ENCODE data around the gene MYLK.

Gene MYLK

DNA sequence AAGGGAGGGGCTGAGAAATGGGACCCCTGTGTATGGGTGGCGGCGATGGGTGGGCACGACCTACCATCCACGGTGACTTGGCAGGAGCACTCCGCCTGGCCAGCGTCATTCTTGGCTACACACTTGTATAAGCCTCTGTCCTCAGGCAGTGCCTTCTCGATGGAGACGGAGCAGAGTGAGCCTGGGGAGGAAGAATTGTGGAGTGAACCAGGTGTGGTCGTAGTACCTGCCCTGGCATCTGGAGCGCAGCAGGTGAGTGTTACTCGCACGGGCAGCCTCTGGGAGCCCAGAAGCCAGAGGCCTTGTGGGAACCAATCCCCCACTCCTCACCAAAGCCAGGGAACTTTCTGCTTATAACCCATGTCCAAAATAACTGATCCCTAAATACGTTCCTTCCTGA lies 191.5 kb downstream of the MYLK start:
- Histone ChIP-seq H3K36me3 (ENCODE audit: control insufficient read depth, insufficient read depth, low read length, severe bottlenecking) (peaks cover 25% of the 10 kb centered on the region), H3K27me3 (replicated peaks; ENCODE audit: control insufficient read depth, insufficient read depth, low read length) (no peaks in the 10 kb centered on the region), H3K4me1 (ENCODE audit: control insufficient read depth, insufficient read depth, low read length) (peaks cover 72% of the 10 kb centered on the region), H3K9me3 (ENCODE audit: control insufficient read depth, low read length) (no peaks in the 10 kb centered on the region), H3K9ac (ENCODE audit: low read length) (peak overlapping the region; percentile 26), H3K4me3 (ENCODE audit: low read length) (no peak overlapping the region)
- no peak for DNase-seq (ENCODE audit: low read depth)

DNA sequence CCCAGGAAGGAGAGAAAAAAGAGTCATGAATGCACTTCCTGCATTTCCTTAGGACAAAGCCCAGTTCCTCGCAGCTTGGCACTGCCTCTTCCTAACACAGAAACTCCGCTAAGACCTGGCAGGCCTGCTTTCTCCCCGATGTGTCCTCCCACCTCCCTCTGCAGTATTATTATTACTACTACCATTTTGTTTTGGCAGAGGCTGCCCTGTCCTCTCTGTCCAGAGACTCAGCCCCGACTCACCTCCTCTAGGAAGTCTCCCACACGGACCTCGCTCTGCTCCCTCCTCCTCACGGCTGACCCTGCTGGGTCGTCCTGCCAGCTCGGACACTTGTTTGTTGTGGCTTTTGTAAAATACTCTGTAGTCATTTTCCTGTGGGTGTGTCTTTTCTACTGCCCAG lies 192.1 kb downstream of the MYLK start:
- Histone ChIP-seq H3K36me3 (ENCODE audit: control insufficient read depth, insufficient read depth, low read length, severe bottlenecking) (peaks cover 25% of the 10 kb centered on the region), H3K9ac (ENCODE audit: low read length) (peak overlapping the region; percentile 26), H3K9me3 (ENCODE audit: control insufficient read depth, low read length) (no peaks in the 10 kb centered on the region), H3K27me3 (replicated peaks; ENCODE audit: control insufficient read depth, insufficient read depth, low read length) (no peaks in the 10 kb centered on the region), H3K4me3 (ENCODE audit: low read length) (no peak overlapping the region), H3K4me1 (ENCODE audit: control insufficient read depth, insufficient read depth, low read length) (peaks cover 77% of the 10 kb centered on the region)
- no peak for DNase-seq (ENCODE audit: low read depth)

GRCh38 chr3:123689831-123690230 lies 194.3 kb downstream of the MYLK start:
- Histone ChIP-seq H3K27me3 (replicated peaks; ENCODE audit: control insufficient read depth, insufficient read depth, low read length) (no peaks in the 10 kb centered on the region), H3K9me3 (ENCODE audit: control insufficient read depth, low read length) (no peaks in the 10 kb centered on the region), H3K4me3 (ENCODE audit: low read length) (no peak overlapping the region), H3K36me3 (ENCODE audit: control insufficient read depth, insufficient read depth, low read length, severe bottlenecking) (peaks cover 28% of the 10 kb centered on the region), H3K4me1 (ENCODE audit: control insufficient read depth, insufficient read depth, low read length) (peaks cover 69% of the 10 kb centered on the region), H3K9ac (ENCODE audit: low read length) (peak overlapping the region; percentile 50)
- DNase-seq (ENCODE audit: low read depth), result no peak

- peak; percentile 68 for DNase-seq (ENCODE audit: low read depth)
- Histone ChIP-seq H3K36me3 (ENCODE audit: control insufficient read depth, insufficient read depth, low read length, severe bottlenecking) (peaks cover 29% of the 10 kb centered on the region), H3K27me3 (replicated peaks; ENCODE audit: control insufficient read depth, insufficient read depth, low read length) (no peaks in the 10 kb centered on the region)
Observed at GRCh38 chr3:123688241-123688747, 195.8 kb downstream of the MYLK start.

GRCh38 chr3:123687286-123687685 lies 196.8 kb downstream of the MYLK start:
- Histone ChIP-seq H3K36me3 (ENCODE audit: control insufficient read depth, insufficient read depth, low read length, severe bottlenecking) (peaks cover 22% of the 10 kb centered on the region), H3K4me1 (ENCODE audit: control insufficient read depth, insufficient read depth, low read length) (peaks cover 63% of the 10 kb centered on the region), H3K4me3 (ENCODE audit: low read length) (no peak overlapping the region), H3K27me3 (replicated peaks; ENCODE audit: control insufficient read depth, insufficient read depth, low read length) (no peaks in the 10 kb centered on the region), H3K9ac (ENCODE audit: low read length) (peak overlapping the region; percentile 86), H3K9me3 (ENCODE audit: control insufficient read depth, low read length) (no peaks in the 10 kb centered on the region)
- DNase-seq (ENCODE audit: low read depth), result no peak

More at GRCh38 chr3:123688241-123688747, 195.8 kb downstream of the MYLK start:
- Histone ChIP-seq H3K4me1 (ENCODE audit: control insufficient read depth, insufficient read depth, low read length) (peaks cover 63% of the 10 kb centered on the region), H3K9me3 (ENCODE audit: control insufficient read depth, low read length) (no peaks in the 10 kb centered on the region), H3K4me3 (ENCODE audit: low read length) (peak overlapping the region; percentile 19), H3K9ac (ENCODE audit: low read length) (peak overlapping the region; percentile 86)

GRCh38 chr3:123686251-123686650 lies 197.9 kb downstream of the MYLK start:
- Histone ChIP-seq H3K9ac (ENCODE audit: low read length) (peak overlapping the region; percentile 86), H3K4me1 (ENCODE audit: control insufficient read depth, insufficient read depth, low read length) (peaks cover 62% of the 10 kb centered on the region), H3K27me3 (replicated peaks; ENCODE audit: control insufficient read depth, insufficient read depth, low read length) (no peaks in the 10 kb centered on the region), H3K4me3 (ENCODE audit: low read length) (peak overlapping the region; percentile 47), H3K9me3 (ENCODE audit: control insufficient read depth, low read length) (no peaks in the 10 kb centered on the region), H3K36me3 (ENCODE audit: control insufficient read depth, insufficient read depth, low read length, severe bottlenecking) (peaks cover 22% of the 10 kb centered on the region)
- DNase-seq (ENCODE audit: low read depth), result no peak

DNA sequence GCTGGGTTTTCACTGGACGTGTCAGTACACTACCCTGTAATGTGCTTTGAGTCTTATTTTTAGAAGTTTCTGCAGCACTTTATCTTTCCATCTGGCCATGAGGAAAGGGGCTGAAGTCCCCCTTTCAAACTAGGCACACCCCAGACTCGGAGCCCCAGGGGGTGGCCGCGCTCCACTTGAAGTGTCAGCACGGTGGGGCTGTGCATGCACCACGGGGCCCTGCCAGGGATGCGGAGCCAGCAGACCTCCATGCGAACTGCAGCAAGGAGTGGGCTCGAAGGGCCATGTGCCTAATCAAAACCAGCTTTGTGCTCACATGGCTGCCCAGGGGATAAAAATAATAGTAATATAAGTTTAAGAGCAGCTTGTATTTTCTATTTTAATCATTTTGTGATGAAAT lies 198.4 kb downstream of the MYLK start:
- Histone ChIP-seq H3K9ac (ENCODE audit: low read length) (peak overlapping the region; percentile 86), H3K4me1 (ENCODE audit: control insufficient read depth, insufficient read depth, low read length) (peaks cover 57% of the 10 kb centered on the region), H3K4me3 (ENCODE audit: low read length) (no peak overlapping the region), H3K9me3 (ENCODE audit: control insufficient read depth, low read length) (no peaks in the 10 kb centered on the region), H3K36me3 (ENCODE audit: control insufficient read depth, insufficient read depth, low read length, severe bottlenecking) (peaks cover 24% of the 10 kb centered on the region), H3K27me3 (replicated peaks; ENCODE audit: control insufficient read depth, insufficient read depth, low read length) (no peaks in the 10 kb centered on the region)
- no peak for DNase-seq (ENCODE audit: low read depth)

DNA sequence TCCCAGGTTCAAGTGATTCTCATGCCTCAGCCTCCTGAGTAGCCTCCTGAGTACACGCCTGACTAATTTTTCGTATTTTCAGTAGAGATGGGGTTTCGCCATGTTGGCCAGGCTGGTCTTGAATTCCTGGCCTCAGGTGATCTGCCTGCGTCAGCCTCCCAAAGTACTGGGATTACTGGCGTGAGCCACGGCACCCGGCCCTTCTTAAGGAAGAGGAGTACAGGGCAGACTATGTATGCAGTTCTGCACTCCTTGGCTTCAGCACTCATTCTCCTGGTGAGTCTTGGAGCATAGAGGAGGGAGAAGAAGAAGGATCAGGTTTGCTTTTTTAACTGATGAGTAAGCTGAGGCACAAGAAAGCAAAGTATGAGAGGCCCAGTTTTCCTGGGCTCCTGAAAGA lies 199.5 kb downstream of the MYLK start:
- Histone ChIP-seq H3K9me3 (ENCODE audit: control insufficient read depth, low read length) (no peaks in the 10 kb centered on the region), H3K4me1 (ENCODE audit: control insufficient read depth, insufficient read depth, low read length) (peaks cover 53% of the 10 kb centered on the region), H3K27me3 (replicated peaks; ENCODE audit: control insufficient read depth, insufficient read depth, low read length) (no peaks in the 10 kb centered on the region), H3K4me3 (ENCODE audit: low read length) (no peak overlapping the region), H3K9ac (ENCODE audit: low read length) (no peak overlapping the region), H3K36me3 (ENCODE audit: control insufficient read depth, insufficient read depth, low read length, severe bottlenecking) (peaks cover 26% of the 10 kb centered on the region)
- DNase-seq (ENCODE audit: low read depth), result no peak

GRCh38 chr3:123684209-123684608 lies 199.9 kb downstream of the MYLK start:
- no peak for DNase-seq (ENCODE audit: low read depth)
- H3K9me3 ChIP-seq (ENCODE audit: control insufficient read depth, low read length), result no peaks in the 10 kb centered on the region
- H3K9ac ChIP-seq (ENCODE audit: low read length), result no peak overlapping the region
- peaks cover 31% of the 10 kb centered on the region for H3K36me3 ChIP-seq (ENCODE audit: control insufficient read depth, insufficient read depth, low read length, severe bottlenecking)
- peaks cover 49% of the 10 kb centered on the region for H3K4me1 ChIP-seq (ENCODE audit: control insufficient read depth, insufficient read depth, low read length)
- no peak overlapping the region for H3K4me3 ChIP-seq (ENCODE audit: low read length)
- no peaks in the 10 kb centered on the region for H3K27me3 ChIP-seq (replicated peaks; ENCODE audit: control insufficient read depth, insufficient read depth, low read length)

DNA sequence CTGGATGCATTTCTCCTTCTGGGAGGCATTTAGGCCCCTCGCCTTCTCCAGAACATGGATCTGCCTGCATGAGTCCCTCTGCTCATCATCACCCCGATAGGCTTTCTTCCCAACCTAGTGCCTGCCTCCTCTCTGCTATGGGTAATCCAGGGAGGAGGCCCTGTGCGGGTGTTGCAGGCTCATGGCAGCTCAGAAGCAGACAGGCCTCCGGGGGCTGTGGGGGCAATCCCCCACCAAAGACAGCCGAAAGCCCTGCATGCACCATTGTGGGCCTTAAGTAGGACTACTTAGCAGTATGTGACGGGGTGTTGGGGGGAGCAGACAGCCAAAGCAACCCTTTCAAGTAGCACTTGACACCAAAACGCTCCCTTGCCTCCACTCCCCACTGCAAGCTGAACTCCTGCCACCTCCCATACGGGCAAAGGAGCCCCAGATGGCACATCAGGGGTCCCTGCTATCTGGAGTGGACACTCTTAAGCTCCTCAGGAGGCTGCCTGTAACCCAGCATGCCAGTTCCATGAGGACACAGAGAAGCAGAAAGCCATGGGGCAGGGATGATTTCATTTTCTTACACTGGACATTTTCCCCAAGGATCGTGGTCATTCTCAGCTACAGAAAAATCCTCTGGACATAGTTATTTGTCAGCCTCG lies 200.5 kb downstream of the MYLK start:
- Histone ChIP-seq H3K4me1 (ENCODE audit: control insufficient read depth, insufficient read depth, low read length) (peaks cover 45% of the 10 kb centered on the region), H3K4me3 (ENCODE audit: low read length) (no peak overlapping the region), H3K9me3 (ENCODE audit: control insufficient read depth, low read length) (no peaks in the 10 kb centered on the region), H3K36me3 (ENCODE audit: control insufficient read depth, insufficient read depth, low read length, severe bottlenecking) (peaks cover 31% of the 10 kb centered on the region), H3K27me3 (replicated peaks; ENCODE audit: control insufficient read depth, insufficient read depth, low read length) (no peaks in the 10 kb centered on the region), H3K9ac (ENCODE audit: low read length) (no peak overlapping the region)
- DNase-seq (ENCODE audit: low read depth), result no peak

DNA sequence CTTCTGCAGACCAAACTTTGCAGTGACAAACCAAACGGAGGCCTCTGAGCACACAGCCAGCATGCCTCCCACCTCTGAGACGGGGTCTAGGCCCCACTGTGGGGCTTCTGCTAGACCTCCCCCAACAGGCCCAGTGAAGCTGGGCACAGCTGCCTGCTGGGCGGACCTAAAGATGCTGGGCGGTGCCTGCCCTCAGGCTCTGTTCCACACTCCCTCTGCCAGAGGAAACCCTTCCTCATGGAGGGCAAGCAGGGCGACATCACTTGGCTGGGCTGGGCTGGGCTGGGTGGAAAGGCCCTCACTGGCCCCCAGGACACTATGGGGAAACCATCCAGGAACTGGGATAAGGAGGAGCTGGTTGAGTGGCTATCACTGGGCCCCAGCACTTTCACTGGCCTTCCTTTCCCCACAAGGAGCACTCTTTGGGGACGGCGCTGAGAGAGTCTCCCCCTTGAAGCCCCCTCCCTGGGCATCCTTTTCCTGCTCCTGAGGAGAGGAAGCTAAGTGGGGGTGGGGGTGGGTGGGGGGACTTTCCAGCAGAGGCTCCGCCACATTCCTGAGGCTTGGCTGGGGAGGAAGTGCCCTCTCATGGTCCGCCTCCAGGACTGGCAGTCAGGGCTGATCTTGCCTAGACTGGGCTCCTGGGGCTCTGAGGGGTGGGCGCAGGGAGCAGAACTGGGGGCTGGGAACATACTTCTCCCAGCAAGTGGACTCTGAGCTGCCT lies 201.2 kb downstream of the MYLK start:
- Histone ChIP-seq H3K36me3 (ENCODE audit: control insufficient read depth, insufficient read depth, low read length, severe bottlenecking) (peaks cover 31% of the 10 kb centered on the region), H3K27me3 (replicated peaks; ENCODE audit: control insufficient read depth, insufficient read depth, low read length) (no peaks in the 10 kb centered on the region), H3K9ac (ENCODE audit: low read length) (no peak overlapping the region), H3K4me3 (ENCODE audit: low read length) (no peak overlapping the region), H3K9me3 (ENCODE audit: control insufficient read depth, low read length) (no peaks in the 10 kb centered on the region), H3K4me1 (ENCODE audit: control insufficient read depth, insufficient read depth, low read length) (peaks cover 44% of the 10 kb centered on the region)
- DNase-seq (ENCODE audit: low read depth), result no peak

All from adipocyte (in vitro differentiated cells).